ENCODE data around the gene ZNF140. TPM values are rescaled to one million over a fixed set of nuclear protein-coding genes. Genes with fewer than 3 reads are reported as not detected.

Gene ZNF140
- total RNA-seq, 1 experiment from 2014 or later: 21.7 TPM

DNA sequence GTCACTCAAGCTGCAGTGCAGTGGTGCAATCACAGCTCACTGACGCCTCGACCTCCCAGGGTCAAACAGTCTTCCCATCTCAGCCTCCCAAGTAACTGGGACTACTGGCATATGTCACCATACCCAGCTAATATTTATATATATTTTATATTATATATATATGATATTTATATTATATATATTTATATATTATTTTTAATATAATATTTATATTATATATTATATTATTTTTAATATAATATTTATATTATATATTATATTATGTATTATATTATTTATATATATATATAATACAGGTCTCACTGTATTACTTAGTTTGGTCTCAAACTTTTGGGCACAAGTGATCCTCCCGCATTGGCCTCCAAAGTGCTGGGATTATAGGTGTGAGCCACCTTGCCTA, 34.0 kb upstream of the ZNF140 start:
- Histone ChIP-seq H2BK20ac (ENCODE audit: low read depth, low read length, poor library complexity, severe bottlenecking) (no peak overlapping the region), H3K56ac (ENCODE audit: insufficient read length, low read depth, low read length) (no peak overlapping the region), H3K18ac (ENCODE audit: insufficient read length, low read depth, low read length) (no peak overlapping the region), H3K23me2 (ENCODE audit: insufficient read length, low read depth, low read length, poor library complexity, severe bottlenecking) (no peaks in the 10 kb centered on the region), H2BK5ac (ENCODE audit: insufficient read length, low read length) (no peak overlapping the region), H4K91ac (ENCODE audit: insufficient read length, low read depth, low read length) (no peak overlapping the region), H4K20me1 (ENCODE audit: control insufficient read depth, insufficient read depth, insufficient read length) (no peaks in the 10 kb centered on the region), H3T11ph (ENCODE audit: low read length) (no peak overlapping the region), H3K4me1 (ENCODE audit: insufficient read depth, low read length) (no peaks in the 10 kb centered on the region), H4K8ac (replicated peaks; ENCODE audit: insufficient read length, low read depth, low read length) (no peak overlapping the region), H3K27me3 (ENCODE audit: insufficient read depth, low read length) (no peaks in the 10 kb centered on the region), H3K23ac (ENCODE audit: insufficient read length, low read depth, low read length) (no peak overlapping the region), H3K4ac (ENCODE audit: low read depth, low read length) (no peak overlapping the region), H2BK12ac (ENCODE audit: insufficient read length, low read depth, low read length) (no peak overlapping the region), H2AK5ac (ENCODE audit: insufficient read length, low read length) (no peak overlapping the region), H2AFZ (ENCODE audit: low read length) (no peak overlapping the region), H2BK15ac (ENCODE audit: low read depth, low read length) (no peak overlapping the region), H3K9me3 (ENCODE audit: control insufficient read depth, low read depth, low read length) (peaks cover 98% of the 10 kb centered on the region), H3K79me1 (ENCODE audit: insufficient read depth, low read depth, low read length, poor library complexity, severe bottlenecking) (no peaks in the 10 kb centered on the region), H3K79me2 (ENCODE audit: insufficient read depth, low read length) (no peaks in the 10 kb centered on the region; the same call in 1 of the 2 replicates), H3K27ac (ENCODE audit: insufficient read length, low read depth, low read length) (no peak overlapping the region), H4K5ac (ENCODE audit: insufficient read length, low read depth, low read length) (no peak overlapping the region), H3K4me2 (ENCODE audit: insufficient read depth, insufficient read length, low read length) (no peak overlapping the region), H3K9ac (ENCODE audit: extremely low read depth, insufficient read length, low read length) (no peak overlapping the region), H3K14ac (ENCODE audit: insufficient read depth, low read length) (no peak overlapping the region), H2BK120ac (ENCODE audit: low read depth, low read length, poor library complexity, severe bottlenecking) (no peak overlapping the region)
- no peak overlapping the region for H3K27ac Mint-ChIP-seq
- H3K9me3 Mint-ChIP-seq: peaks cover 97 to 98% of the 10 kb centered on the region in 2 experiments
- DNase-seq: no peak
- H3K36me3 Mint-ChIP-seq (ENCODE audit: insufficient read depth in 1 of 3, low read depth in 3 of 3): peaks cover 97 to 100% (median 98%) of the 10 kb centered on the region in 3 experiments
- no peaks in the 10 kb centered on the region; the same call in 1 of the 2 replicates for H3K27me3 Mint-ChIP-seq (ENCODE audit: low read depth)
- no peak overlapping the region for H3K4me3 Mint-ChIP-seq
- WGBS (ENCODE audit: extremely low coverage, insufficient read length, low lambda C conversion rate): no CpG with 5 or more reads among the region's 3 CpGs
- no peaks in the 10 kb centered on the region for H3K4me1 Mint-ChIP-seq
- no peak for TF ChIP-seq CTCF (conservative IDR thresholded peaks at IDR 0.05)

Data from H9 (cell line).